GM18858 (cell line): ENCODE data around the gene KNSTRN.

Experiments
- ATAC-seq: cut with Tn5 transposase; IDR thresholded peaks from one replicate; pipeline ENCODE4 v1.9.1; 2021; ENCODE audit not compliant: unreplicated experiment

KNSTRN gene

GRCh38 chr15:40428185-40428584, 45.7 kb downstream of the KNSTRN start:
- no peak for ATAC-seq

- no peak for ATAC-seq
These were observed 46.7 kb downstream of the KNSTRN start for GRCh38 chr15:40429068-40429710.

GRCh38 chr15:40430271-40430805, 47.8 kb downstream of the KNSTRN start:
- ATAC-seq = no peak

- ATAC-seq = no peak
These were observed 52.6 kb downstream of the KNSTRN start for GRCh38 chr15:40435023-40435709.

GRCh38 chr15:40435710-40436089, 53.2 kb downstream of the KNSTRN start:
- ATAC-seq = no peak

GRCh38 chr15:40436116-40436891, 53.8 kb downstream of the KNSTRN start:
- no peak for ATAC-seq

- ATAC-seq = no peak
These were observed 54.6 kb downstream of the KNSTRN start for GRCh38 chr15:40436892-40437751.

GRCh38 chr15:40437752-40438687, 55.5 kb downstream of the KNSTRN start:
- ATAC-seq = no peak

- no peak for ATAC-seq
These were observed 56.2 kb downstream of the KNSTRN start for GRCh38 chr15:40438712-40439111.

GRCh38 chr15:40439461-40439959, 57.0 kb downstream of the KNSTRN start:
- ATAC-seq = no peak

- no peak for ATAC-seq
These were observed 57.6 kb downstream of the KNSTRN start for GRCh38 chr15:40439960-40440742.

GRCh38 chr15:40440743-40441564, 58.4 kb downstream of the KNSTRN start, which contains the start of gene BAHD1:
BAHD1 (plus strand) TSS chr15:40440953; CDS start chr15:40458465, 17,512 bp downstream.
- ATAC-seq = peak; percentile 86

- ATAC-seq = no peak
These were observed 59.3 kb downstream of the KNSTRN start for GRCh38 chr15:40441565-40442531.

GRCh38 chr15:40443255-40443654, 60.7 kb downstream of the KNSTRN start:
- no peak for ATAC-seq

GRCh38 chr15:40443846-40444245, 61.3 kb downstream of the KNSTRN start:
- no peak for ATAC-seq
